ENCODE measurements around the gene LBP.

DNA sequence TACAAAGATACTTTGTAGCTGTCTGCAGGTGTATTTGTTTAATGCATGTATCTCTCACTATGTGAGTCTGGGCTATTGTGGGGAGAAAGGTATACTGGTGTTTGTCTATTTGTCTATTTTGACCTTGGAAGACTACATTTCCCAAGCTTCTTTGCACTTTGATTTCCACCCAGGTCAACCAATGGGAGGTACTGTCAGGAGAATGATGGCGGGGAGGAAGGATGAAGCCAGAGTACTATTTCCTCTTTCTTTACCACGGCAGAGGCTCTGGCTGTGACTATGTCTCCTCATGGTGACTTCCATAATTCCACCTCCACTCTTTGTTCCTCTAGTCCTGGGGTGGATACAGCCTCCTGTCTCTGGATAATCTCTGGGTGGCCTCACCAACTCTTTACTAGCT lies 23.1 kb downstream of the LBP start:
- no peak for TF ChIP-seq EP300 (IDR thresholded peaks at IDR 0.05; ENCODE audit: borderline replicate concordance)
- no peak for TF ChIP-seq CREB1 (IDR thresholded peaks at IDR 0.05; ENCODE audit: low read depth)
- TF ChIP-seq, protein P1, sequence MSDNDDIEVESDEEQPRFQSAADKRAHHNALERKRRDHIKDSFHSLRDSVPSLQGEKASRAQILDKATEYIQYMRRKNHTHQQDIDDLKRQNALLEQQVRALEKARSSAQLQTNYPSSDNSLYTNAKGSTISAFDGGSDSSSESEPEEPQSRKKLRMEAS (IDR thresholded peaks at IDR 0.05) = no peak
- TF ChIP-seq EGR1 (IDR thresholded peaks at IDR 0.05) = no peak
- TF ChIP-seq, protein P2, sequence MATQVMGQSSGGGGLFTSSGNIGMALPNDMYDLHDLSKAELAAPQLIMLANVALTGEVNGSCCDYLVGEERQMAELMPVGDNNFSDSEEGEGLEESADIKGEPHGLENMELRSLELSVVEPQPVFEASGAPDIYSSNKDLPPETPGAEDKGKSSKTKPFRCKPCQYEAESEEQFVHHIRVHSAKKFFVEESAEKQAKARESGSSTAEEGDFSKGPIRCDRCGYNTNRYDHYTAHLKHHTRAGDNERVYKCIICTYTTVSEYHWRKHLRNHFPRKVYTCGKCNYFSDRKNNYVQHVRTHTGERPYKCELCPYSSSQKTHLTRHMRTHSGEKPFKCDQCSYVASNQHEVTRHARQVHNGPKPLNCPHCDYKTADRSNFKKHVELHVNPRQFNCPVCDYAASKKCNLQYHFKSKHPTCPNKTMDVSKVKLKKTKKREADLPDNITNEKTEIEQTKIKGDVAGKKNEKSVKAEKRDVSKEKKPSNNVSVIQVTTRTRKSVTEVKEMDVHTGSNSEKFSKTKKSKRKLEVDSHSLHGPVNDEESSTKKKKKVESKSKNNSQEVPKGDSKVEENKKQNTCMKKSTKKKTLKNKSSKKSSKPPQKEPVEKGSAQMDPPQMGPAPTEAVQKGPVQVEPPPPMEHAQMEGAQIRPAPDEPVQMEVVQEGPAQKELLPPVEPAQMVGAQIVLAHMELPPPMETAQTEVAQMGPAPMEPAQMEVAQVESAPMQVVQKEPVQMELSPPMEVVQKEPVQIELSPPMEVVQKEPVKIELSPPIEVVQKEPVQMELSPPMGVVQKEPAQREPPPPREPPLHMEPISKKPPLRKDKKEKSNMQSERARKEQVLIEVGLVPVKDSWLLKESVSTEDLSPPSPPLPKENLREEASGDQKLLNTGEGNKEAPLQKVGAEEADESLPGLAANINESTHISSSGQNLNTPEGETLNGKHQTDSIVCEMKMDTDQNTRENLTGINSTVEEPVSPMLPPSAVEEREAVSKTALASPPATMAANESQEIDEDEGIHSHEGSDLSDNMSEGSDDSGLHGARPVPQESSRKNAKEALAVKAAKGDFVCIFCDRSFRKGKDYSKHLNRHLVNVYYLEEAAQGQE (IDR thresholded peaks at IDR 0.05; ENCODE audit: low read depth) = no peak
- TF ChIP-seq, protein P3, sequence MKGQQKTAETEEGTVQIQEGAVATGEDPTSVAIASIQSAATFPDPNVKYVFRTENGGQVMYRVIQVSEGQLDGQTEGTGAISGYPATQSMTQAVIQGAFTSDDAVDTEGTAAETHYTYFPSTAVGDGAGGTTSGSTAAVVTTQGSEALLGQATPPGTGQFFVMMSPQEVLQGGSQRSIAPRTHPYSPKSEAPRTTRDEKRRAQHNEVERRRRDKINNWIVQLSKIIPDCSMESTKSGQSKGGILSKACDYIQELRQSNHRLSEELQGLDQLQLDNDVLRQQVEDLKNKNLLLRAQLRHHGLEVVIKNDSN (IDR thresholded peaks at IDR 0.05) = no peak
- TF ChIP-seq FOXM1 (IDR thresholded peaks at IDR 0.05; ENCODE audit: borderline replicate concordance, low read depth) = no peak
- TF ChIP-seq TAF1 (IDR thresholded peaks at IDR 0.05; ENCODE audit: low read depth) = no peak
- TF ChIP-seq RAD21 (IDR thresholded peaks at IDR 0.05; ENCODE audit: low read depth) = no peak
- no peak for TF ChIP-seq NFIC (IDR thresholded peaks at IDR 0.05)
- TF ChIP-seq CEBPB (IDR thresholded peaks at IDR 0.05) = no peak

Data from Ishikawa (cell line).